Measurements from ENCODE around the gene GPR148.

The GPR148 gene

DNA sequence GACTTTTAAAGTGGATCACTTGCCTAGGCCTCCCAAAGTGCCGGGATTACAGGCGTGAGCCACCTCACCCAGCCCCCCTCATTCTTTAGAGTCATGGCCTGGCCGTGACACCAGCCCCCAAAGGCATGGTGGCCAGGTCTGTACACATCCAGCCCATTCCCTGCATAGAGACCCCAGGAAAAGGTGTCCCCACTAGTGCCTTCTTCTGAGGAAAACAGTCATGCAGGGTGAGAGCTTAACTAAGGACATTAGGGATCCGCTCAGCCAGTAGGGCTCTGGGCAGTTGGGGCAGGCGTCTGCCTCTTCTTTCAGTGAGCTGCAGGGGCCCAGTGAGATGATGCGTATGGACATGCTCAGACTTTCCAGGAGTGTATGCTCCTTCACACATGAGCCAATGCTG lies 20.8 kb downstream of the GPR148 start:
- DNase-seq (ENCODE audit: low spot score): no peak

DNA sequence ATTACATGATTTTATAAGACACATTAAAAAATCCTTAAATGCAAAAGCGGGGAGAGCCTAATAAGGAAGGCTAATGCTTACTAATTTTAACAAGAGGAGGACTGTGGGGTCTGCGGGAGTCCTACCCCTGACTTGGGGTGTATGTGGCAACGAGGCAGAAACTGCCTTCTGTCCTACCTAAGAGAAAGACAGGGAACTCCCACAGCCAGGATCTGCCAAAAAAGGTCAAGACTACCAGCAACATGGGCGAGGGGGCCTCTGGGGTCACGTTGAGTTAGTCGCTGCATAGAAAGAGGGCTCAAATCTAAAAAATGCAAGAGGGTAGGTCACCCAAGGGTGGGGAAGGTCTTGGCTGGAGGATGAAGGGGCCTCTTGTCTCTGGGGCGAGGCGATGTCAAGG lies 25.9 kb downstream of the GPR148 start:
- DNase-seq (ENCODE audit: low spot score): no peak

DNA sequence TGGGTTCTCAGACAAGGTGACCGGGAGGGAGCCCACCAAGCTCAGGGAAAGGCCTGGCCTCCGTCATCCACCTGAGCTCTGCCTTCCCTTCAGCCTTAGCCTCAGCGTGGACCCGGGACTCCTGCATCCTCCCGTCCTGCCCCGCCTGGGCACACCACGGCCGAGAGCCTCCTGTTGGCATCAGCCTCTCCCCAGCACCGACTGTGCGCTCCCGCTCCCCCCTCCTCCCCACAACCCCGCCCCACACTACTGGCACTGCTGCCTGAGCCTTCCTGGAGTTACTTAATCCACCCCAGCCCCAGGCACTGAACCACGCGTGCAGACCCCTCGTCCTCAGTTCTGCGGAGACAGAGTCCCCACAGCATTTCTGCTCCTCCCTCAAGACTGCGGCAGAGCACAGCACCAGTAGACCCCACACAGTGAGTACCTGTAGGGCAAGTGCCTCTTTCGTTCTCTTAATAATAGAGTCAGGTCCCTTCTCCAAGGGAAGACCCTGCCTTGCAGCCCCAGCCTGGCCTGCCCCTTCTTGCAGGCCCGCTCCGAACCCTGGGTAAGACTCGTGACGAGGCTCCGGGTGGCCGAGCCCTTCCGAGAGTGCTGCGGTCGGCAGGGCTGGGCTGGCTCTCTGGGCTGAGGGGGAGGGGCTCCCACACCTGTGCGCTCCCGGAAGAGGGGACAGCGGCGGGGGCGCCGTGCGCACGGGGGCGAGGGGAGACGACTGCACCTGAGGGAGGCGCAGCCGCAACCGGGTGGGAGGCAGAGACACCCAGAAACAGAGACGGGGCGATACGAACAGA lies 26.6 kb downstream of the GPR148 start, which contains the start of gene AMER3:
Gene AMER3 (plus strand): TSS at position 285 of the 797 bp plus-strand sequence. CDS start 6,533 bp downstream, outside the sequence.
- DNase-seq (ENCODE audit: low spot score): peak; percentile 7

DNA sequence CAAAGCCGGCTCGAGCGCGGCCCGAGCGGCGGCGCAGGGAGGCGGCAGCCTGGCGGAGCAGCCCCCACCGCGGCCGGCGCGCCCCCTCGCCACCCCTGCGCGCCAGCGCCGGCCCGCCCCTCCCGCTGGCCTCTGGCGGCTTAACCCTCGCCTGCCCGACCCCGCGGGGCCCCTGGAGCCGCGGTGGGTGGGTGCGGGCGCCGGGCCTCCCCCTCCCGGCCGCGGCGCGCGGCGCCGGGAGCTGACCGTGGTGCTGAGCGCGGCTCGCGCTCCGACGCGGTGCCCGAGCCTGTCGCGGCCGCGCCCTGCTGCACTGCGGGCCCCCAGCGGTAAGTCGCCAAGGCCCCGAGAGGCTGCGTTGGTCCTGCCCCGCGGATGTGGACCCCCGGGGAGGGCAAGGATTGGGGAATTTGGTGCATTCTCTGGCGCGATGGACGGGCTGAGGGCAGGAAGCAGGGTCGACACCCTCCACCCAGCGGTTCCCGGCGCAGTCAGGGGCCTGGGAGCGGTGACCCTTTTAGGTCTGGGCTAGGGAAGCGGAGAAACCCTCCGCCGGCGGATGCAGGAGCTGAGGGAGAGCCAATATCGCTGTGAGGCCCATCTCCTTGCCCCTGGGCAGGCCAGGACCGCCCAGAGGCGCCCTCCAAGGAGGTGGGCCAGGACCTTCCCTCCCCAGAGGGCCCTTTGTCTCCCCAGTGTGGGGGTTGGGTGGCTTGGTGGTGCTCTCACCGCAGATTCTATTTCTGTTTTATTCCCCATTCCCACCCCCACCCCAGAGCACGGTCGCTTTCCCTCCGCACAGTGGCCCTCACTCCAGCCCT lies 27.4 kb downstream of the GPR148 start:
- DNase-seq (ENCODE audit: low spot score): no peak

DNA sequence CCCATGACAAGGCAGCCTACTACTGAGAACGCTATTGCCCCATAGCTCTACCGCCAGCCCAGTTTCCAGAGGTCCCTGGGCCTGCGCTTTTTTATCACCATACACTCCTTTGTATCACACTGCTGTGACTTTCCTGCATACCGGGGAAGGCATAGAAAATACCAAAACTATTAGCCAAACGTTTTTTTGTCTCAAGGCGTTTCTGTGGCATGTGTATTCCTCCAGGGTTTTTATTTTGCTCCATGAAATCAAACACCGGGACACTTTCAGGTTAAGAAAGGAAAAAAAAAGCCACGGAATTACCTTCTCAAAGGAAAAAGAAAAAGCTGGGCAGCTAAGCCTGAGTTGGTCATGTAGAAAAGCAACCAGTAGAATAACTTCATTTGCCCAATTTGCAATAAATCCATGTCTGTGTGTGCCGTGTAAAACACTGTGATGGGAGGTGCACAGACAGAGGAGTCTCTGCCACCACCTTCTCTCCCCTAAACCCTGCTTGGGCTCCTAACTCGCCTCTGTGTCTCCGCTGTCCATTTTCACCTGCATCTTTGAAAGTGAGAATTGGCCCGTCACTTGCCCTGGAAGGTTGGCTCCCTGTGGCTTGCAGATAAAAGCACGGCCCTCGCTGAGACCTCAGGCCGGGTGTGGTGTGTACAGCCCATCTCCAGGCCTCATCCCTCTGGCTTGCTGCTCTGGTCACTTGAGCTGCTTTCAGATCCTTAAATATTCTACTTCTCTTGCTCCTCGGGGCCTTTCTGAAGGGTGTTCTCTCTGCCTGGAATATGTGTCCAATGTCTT lies 28.2 kb downstream of the GPR148 start:
- DNase-seq (ENCODE audit: low spot score): no peak

DNA sequence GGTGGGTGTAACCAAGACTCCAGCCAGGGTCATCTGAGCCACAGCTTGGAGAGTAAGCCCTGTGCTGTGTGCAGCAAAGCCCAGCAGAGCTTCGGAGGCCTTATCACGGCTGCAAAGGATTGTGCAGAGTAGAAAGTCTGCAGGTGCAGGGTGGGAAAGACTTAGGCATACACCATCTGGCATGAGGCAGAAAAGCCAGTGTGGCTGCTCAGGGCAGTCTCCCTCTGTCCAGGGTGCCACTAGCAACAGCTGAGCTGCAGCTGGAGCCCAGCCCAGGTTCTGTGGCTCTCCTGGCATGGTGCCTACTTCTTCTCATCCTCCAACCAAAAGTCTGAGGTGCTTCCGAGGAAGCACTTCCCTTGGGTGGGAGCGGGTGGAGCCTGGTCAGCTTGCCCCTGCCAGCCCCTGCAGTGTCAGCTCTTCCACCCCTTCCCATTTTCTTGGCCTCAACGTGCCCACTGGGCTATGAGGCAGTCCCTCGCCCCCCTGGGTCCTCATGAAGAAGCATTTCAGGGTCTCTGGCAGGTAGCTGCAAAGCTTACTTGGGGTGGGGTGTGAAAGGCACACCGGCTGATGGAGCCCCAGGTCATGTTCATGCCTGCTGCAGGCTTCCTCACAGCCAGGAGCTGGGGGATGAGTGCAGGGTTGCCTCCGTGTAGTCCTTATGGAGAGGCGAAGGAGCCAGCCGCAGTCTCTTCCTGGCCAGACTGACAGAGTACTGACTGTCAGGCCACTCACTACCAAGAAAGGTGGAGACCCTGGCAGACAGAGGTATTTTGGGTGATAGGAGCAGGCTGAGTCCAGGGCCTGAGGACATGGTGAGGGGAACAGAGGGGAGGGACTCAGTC lies 31.3 kb downstream of the GPR148 start:
- DNase-seq (ENCODE audit: low spot score): no peak

DNA sequence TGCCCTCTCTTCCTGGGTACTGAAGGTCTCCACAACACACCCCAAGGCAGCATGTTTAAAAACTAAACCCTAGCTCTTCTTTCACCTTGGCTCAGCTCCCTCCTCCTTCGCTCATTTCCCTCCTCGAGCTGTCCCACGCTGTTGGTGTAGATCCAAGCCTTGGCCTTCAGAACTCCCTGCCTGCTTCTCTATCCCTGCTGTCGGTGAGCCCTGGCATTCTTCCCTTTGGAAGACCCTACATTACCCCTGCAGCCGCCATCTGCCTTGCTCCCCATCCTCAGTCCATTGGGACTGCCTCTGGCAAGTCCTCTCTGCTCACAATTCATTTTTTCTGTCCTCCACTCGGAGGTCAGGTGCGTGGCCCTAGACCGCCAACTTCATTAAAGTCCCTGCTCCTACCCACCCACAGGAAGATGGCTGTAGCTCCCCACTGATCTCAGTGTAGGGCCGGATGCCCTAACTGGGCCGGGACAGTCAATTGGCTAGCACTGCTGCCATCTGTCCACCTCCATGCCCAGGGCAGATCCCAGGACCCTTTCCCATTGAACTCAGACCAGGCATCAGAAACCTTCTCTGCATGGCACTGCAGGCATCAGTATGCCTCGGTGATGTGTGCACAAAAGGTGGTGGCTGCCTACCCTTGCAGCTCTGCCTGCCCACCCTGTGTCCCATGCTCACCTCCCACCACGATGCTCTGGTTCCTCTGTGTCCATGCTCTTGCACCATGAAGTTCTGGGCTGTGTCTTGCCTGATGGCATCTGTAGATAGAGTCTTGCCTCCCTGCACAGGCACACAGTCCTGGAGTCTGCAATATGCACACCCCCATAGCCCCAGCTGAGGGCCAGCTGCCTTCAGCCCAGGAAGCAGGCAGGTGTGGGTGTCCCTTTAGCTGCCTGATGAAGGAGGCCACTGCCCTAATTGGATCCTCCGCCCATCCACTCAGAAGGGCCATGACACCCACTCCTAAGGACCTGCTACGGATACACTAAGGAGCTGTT lies 32.2 kb downstream of the GPR148 start:
- no peak for DNase-seq (ENCODE audit: low spot score)

DNA sequence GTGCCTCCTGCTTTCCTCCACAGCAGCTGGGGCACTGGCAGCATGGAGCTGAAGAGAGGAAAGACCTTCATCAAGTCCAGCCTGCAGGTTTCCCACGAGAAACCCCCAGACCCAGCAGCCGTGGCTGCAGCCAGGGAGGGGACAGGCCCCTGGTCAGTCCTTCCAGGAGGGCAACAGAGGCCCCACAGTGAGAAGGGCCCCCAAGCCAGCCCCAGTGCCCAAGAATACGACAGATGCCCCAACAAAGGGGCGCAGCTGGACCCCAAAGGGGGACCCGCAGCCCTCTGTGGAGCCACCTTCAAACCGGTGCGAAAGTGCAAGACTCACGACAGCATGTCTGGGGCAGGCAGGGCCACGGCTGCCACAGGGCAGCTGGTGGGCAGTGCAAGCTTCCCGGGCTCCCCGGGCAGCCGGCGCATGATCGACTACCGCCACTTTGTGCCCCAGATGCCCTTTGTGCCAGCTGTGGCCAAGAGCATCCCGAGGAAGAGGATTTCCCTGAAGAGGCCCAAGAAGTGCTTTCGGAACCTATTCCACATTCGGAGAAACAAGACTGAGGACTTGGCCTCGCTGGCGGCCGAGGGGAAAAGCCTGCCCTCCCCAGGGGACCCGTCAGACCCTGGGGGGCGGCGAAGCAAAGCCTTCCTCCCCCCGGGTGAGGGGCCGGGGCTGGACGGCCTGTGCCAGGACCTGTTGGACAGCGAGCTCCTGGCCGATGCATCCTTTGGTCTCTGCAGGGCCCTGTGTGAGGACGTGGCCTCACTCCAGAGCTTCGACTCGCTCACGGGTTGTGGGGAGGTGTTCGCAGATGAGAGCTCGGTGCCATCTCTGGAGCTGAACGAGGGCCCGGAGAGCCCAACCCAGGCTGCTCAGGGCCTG lies 33.4 kb downstream of the GPR148 start:
- no peak for DNase-seq (ENCODE audit: low spot score)

DNA sequence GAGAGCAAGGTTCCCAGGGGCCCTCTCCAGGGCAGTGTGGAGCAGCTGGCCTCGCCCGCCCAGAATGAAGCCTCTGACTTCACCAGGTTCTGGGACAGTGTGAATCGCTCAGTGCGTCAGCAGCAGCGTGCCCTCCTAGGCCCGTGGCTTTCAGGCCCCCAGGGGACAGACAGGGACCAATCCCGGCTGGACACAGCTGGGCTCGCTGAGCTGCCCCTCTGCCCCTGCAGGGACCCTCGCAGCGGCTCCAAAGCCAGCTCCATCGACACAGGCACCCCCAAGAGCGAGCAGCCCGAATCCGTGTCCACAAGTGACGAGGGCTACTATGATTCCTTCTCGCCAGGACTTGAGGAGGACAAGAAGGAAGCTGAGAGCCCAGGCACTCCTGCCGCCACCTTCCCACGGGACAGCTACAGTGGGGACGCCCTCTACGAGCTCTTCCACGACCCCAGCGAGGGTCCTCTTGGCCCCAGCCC lies 34.1 kb downstream of the GPR148 start:
- DNase-seq (ENCODE audit: low spot score): no peak

DNA sequence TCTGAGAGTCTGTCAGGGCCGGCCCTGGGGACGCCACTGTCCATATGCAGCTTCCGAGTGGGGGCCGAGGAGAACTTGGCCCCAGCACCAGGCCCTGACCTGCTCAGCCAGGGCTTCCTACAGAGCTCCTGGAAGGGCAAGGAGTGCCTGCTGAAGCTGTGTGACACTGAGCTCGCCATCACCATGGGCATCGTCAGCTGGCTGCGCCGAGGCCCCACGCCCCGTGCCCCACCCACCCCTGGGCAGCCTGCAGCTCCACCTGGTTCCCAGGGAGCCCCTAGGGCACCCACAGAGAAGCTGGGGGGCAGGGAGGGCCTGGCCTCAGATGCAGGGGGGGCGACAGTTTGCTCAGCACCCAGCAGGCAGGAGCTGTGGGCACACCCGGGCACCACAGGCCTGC lies 34.5 kb downstream of the GPR148 start:
- no peak for DNase-seq (ENCODE audit: low spot score)

DNA sequence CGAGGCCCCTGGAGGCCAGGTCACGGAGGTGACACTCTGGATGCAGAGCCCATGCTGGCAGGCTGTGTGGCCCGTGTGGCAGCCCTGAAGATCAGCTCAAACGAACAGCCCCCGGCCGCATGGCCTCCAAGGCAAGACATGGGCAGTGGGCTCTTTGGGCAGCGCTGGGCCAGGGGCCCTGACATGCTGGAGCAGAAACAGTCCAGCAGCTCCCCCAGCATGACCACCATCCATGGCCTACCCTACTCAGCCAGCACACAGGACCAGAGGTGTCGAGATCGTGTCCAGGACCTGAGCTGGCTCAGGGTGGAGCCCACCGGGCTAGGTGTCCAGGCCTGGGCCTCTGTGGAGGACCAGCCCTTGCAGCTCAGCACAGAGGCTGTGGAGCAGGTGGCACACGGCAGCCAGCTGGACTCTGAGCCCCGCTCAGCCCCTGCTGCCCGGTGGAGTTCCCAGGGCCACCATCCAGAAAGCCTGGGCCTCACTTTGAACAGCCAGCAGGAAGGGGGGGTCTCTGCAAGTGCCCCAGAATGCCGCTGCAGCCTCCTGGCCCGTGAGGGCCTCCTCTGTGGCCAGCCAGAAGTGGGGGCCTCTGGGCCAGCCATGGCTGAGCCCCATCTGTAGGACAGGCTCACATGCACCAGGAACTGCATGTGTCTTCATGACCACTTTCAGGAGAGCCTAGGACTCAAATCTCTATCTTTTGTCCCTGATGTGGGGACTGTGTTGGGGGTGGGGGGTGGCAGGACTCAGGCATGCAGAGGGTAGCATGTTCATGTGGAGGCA lies 35.4 kb downstream of the GPR148 start:
- no peak for DNase-seq (ENCODE audit: low spot score)

DNA sequence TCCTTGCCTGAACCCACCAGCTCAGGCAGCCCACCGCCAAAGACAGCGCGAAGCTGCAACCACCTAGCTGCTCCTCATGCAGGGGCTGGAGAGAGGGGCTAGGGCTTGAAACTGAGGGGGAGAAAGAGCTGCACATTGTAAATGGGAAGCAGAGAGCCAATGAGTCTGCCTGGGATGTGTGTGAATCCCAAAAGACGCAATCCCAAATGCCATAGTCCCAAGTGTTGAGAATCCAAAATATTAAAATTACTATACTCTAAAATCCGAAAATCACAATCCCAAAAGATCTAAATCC lies 35.9 kb downstream of the GPR148 start:
- no peak for DNase-seq (ENCODE audit: low spot score)

DNA sequence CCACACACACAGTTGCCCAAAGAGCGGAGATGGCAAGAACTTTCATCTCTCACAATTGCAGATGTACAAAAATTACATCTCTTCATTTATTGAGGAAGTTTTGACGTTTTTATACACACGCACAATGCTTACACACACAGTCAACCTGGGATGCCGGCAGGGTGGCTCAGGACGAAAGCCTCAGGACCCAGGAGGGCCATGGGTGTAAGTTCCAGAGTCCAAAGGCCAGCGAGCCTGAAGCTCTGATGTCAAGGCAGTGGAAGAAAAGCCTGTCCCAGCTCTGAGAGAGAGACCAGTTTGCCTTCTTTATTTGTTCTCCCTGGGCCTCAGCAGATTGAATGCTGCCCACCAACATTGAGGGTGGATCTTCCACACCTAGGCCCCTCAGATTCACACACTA lies 36.6 kb downstream of the GPR148 start:
- DNase-seq (ENCODE audit: low spot score): no peak

DNA sequence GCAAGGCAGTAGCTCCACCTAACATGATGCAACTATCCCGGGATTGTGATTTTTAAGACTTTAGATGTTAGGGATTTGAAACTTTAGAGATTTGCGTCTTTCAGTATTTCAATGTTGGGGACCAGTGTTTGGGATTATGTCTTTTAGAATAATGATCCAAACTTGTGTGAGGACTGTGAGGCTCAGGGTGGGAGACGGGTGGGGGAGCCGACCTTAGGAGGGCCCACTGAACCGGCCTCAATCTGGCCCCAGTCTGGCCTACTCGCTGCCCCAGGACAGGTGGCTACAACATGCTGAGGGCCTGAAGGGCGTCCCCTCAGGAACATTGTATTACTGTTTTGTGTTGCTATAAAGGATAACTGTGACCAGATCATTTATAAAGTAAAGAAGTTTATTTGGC lies 37.2 kb downstream of the GPR148 start:
- DNase-seq (ENCODE audit: low spot score): no peak

DNA sequence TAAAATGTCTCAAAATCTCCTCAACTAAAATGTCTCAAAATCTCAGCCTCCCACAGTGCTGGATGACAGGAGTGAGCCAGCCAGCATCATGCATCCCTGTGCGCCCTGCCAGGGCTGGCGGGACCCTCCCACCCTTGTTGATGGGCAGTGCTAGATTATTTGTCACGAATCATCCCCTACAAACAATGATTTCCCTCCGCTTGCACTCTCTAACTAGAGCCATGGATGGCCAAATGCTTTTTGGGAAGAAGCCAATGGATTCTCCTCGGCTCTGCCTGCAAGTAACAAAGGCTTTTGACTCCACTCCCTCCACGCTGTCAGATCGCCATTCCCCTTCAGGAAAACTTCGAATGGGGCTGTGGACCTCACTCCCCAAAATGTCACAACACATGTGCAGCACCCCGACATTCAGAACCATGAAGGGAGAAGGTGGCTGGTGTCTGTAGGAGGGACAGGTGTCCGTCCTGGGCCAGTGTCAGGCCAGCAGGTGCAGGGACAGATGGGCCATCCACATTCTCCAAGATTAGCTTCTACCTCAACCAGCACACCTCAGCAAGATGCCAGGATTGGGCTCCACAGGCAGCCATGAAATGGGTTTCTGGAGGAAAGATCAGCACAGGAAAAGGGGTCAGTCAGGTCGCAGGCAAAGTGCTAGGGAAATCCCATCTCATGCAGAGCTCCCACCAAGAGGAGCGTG lies 38.0 kb downstream of the GPR148 start:
- DNase-seq (ENCODE audit: low spot score): no peak

DNA sequence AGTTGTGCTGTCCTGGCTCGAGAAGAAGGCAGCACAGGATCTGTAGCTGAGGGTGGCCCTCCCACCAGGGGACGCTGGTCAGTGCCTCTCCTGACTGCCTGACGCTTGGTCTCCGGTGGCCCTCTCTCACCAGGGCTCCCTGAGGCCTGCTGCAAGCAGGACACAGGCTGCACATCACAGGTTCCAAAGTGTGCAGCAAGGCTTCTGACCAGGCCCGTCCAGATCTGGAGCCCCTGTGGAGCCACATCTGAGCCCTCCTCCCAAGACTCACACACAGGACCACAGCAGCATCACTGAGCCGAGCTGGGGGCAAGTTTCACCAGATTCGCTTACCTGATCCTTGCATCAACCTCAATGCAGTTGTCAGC lies 38.5 kb downstream of the GPR148 start:
- DNase-seq (ENCODE audit: low spot score): no peak

DNA sequence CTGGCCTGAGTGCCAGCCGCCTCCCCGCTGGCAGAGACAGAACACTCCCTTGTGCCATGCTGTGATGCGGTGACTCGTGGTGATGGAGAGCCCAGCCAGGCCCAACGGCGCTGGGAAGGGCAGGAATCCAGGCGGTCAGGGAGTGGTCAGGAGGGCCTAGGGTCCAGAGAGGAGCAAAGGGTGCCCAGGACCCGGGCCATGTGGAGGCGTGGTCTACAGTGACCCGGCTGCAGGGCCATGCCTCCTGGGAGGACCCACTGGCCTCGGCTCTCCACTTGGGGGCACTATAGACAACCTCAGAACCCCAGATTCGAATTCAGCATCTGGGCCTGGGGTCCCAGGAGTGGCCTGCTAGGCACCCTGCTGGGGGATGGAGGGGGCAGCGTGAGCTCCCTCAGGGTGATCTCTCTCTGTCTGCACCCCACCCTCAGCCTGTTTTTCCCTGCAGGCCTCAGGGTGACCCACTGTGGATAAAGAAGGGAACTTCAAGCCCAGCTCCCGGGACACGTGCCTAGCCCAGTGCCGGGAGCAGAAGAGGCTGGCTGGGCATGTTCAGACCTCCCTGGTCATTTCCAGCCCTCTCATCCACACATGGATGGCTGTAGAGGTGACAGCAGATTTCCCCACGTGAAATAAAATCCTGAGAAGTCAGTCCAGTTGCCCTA lies 39.5 kb downstream of the GPR148 start:
- no peak for DNase-seq (ENCODE audit: low spot score)
